Nephron (organoid): ENCODE measurements around the gene ITPK1.

Experiments used
- H3K27ac Mint-ChIP-seq, 3 experiments: 2 replicates each; pipeline ENCODE4 v1.8.0; 2020; ENCODE audit warnings: mixed read lengths in 3 of 3, mild to moderate bottlenecking in 2 of 3, moderate library complexity in 1 of 3
- H3K27me3 Mint-ChIP-seq: 2 replicates; pipeline ENCODE4 v1.8.0; 2021; ENCODE audit warnings: low read depth, mild to moderate bottlenecking, moderate library complexity, mixed read lengths
- H3K36me3 Mint-ChIP-seq: 2 replicates; pipeline ENCODE4 v1.8.0; 2020; ENCODE audit warnings: low read depth, mixed read lengths
- H3K4me1 Mint-ChIP-seq: 2 replicates; pipeline ENCODE4 v1.8.0; 2020; ENCODE audit warnings: mixed read lengths
- H3K4me3 Mint-ChIP-seq, 3 experiments: 2 replicates each; pipeline ENCODE4 v1.8.0; 2020; ENCODE audit warnings: mild to moderate bottlenecking in 3 of 3, mixed read lengths in 3 of 3, moderate library complexity in 2 of 3
- H3K9me3 Mint-ChIP-seq: 2 replicates; pipeline ENCODE4 v1.8.0; 2020; ENCODE audit warnings: mixed read lengths
- TF ChIP-seq, protein P1 (sequence below), 3 experiments: fragments of 200-600 bp; sonication (generic); IDR thresholded peaks; one replicate each; pipeline ENCODE4 v1.5.0; 2021; ENCODE audit warnings: antibody characterized with exemption in 3 of 3; ENCODE audit not compliant: unreplicated experiment in 3 of 3

The ITPK1 gene

DNA sequence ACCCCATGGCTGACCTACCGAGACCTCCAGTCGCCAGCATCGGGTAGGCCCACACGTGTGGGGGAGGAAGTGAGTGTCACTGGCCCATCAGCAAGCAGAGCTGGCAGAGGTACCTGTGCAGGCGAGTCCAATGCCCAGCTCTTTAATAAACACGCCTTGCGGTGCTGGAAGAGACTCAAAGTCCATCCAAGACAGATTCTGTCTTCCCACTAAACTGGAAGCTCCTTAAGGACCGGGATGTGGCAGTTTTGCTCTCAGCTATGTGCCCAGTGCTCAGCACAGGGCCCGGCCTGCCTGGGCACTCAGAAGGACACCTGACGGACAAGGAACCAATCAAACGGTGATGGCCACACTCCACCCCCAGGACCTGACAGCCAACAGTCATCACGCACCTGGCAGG, 65.0 kb downstream of the ITPK1 start:
- TF ChIP-seq, protein P1, sequence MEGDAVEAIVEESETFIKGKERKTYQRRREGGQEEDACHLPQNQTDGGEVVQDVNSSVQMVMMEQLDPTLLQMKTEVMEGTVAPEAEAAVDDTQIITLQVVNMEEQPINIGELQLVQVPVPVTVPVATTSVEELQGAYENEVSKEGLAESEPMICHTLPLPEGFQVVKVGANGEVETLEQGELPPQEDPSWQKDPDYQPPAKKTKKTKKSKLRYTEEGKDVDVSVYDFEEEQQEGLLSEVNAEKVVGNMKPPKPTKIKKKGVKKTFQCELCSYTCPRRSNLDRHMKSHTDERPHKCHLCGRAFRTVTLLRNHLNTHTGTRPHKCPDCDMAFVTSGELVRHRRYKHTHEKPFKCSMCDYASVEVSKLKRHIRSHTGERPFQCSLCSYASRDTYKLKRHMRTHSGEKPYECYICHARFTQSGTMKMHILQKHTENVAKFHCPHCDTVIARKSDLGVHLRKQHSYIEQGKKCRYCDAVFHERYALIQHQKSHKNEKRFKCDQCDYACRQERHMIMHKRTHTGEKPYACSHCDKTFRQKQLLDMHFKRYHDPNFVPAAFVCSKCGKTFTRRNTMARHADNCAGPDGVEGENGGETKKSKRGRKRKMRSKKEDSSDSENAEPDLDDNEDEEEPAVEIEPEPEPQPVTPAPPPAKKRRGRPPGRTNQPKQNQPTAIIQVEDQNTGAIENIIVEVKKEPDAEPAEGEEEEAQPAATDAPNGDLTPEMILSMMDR (IDR thresholded peaks at IDR 0.05; ENCODE audit: unreplicated experiment in 3 of 3): no peak
- Mint-ChIP-seq H3K27ac (no peak overlapping the region), H3K36me3 (no peaks in the 10 kb centered on the region), H3K4me3 (no peak overlapping the region), H3K4me1 (peaks cover 26% of the 10 kb centered on the region), H3K27me3 (peaks cover 7% of the 10 kb centered on the region), H3K9me3 (no peaks in the 10 kb centered on the region)

DNA sequence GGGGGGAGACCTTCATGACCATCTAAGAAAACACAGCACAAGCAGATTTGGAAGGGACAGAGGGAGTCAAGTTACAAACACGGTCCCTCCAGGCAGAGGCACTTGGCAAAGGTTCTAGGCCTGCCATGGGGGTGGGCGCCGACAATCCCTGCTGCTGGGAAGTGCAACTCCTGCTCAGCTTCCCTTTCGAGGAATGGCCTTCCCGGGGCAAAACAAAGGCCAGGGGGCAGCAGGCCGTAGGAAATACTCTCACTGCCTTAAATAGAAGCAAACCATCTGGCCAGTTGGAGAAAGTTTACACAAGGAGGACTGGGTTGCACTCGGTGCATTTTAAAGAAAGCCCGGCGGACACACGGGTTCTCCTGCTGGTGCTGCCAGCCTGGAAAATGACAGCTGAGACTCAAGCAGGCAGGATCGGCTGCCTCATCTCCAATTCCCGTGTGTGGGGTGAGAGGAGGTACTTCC, 65.8 kb downstream of the ITPK1 start:
- no peaks in the 10 kb centered on the region for H3K9me3 Mint-ChIP-seq
- TF ChIP-seq, protein P1 (IDR thresholded peaks at IDR 0.05; ENCODE audit: unreplicated experiment in 3 of 3): no peak
- H3K36me3 Mint-ChIP-seq: no peaks in the 10 kb centered on the region
- H3K4me3 Mint-ChIP-seq: peak overlapping the region in 1 of 3 experiments; percentile 27
- H3K4me1 Mint-ChIP-seq: peaks cover 32% of the 10 kb centered on the region
- H3K27me3 Mint-ChIP-seq: peaks cover 12% of the 10 kb centered on the region
- peak overlapping the region; percentile 48 to 85 (median 66) for H3K27ac Mint-ChIP-seq

DNA sequence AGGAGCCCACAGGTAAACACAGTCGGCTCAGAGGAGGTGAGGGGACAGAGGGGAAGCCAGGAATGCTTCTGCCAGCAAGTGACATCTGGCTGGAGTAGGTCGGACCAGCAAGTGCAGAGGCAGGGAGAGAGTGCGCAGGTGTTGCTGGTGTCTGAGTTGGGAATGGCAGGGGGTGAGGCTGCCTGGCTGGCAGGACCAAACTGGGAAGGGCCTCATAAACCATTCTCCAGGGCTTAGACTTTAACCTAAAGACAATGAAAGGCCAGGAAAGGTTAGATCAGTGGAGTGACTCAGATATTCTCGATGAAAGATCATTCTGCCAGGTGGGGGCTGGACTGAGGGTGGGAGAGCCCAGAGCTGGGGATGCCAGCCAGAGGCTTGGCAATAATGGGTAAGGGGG, 66.4 kb downstream of the ITPK1 start:
- Mint-ChIP-seq H3K4me3 (no peak overlapping the region), H3K9me3 (no peaks in the 10 kb centered on the region), H3K4me1 (peaks cover 32% of the 10 kb centered on the region), H3K36me3 (no peaks in the 10 kb centered on the region), H3K27me3 (peaks cover 11% of the 10 kb centered on the region), H3K27ac (peak overlapping the region; percentile 48 to 85 (median 66))
- TF ChIP-seq, protein P1 (IDR thresholded peaks at IDR 0.05; ENCODE audit: unreplicated experiment in 3 of 3): no peak

DNA sequence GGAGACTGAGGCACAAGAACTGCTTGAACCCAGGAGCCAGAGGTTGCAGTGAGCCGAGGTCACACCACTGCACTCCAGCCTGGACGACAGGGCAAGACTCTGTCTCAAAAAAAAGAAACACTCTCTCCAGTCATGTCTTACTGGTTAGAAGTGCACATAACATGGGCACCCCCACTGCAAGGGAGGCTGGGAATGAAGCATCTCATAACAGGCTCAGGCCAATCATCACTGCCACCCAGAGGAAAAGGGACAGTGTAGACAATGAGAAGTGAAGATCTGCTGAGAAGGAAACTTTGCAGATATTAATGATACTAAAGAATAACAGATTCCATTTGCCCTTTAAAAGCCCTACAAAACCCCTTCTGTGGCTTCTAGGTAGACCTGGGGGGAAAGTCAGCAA, 66.9 kb downstream of the ITPK1 start:
- H3K4me3 Mint-ChIP-seq: no peak overlapping the region
- H3K9me3 Mint-ChIP-seq: no peaks in the 10 kb centered on the region
- peaks cover 11% of the 10 kb centered on the region for H3K27me3 Mint-ChIP-seq
- H3K27ac Mint-ChIP-seq: peak overlapping the region; percentile 48 to 85 (median 66)
- peaks cover 32% of the 10 kb centered on the region for H3K4me1 Mint-ChIP-seq
- TF ChIP-seq, protein P1 (IDR thresholded peaks at IDR 0.05; ENCODE audit: unreplicated experiment in 3 of 3): no peak
- no peaks in the 10 kb centered on the region for H3K36me3 Mint-ChIP-seq

DNA sequence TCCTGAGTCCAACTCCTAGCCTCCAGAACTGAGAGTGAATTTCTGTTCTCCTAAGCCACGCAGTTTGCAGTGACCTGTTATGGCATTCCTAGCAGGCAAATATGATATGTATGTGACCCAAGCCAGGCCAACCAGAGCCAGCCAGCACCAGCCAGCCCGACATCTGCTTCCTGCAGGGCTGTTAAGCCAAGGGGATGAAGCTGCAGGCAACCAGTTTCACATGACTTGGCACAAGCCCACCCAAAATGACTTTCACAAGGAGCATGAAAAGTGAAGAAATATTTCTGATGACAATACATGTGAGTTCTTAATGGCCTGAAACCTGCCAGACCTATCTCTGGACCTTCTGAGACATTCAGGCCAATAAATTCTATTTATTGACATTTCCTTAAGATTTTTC, 68.1 kb downstream of the ITPK1 start:
- H3K27me3 Mint-ChIP-seq: peaks cover 19% of the 10 kb centered on the region
- H3K9me3 Mint-ChIP-seq: no peaks in the 10 kb centered on the region
- H3K4me1 Mint-ChIP-seq: peaks cover 32% of the 10 kb centered on the region
- H3K27ac Mint-ChIP-seq: no peak overlapping the region
- TF ChIP-seq, protein P1 (IDR thresholded peaks at IDR 0.05; ENCODE audit: unreplicated experiment in 3 of 3): no peak
- H3K36me3 Mint-ChIP-seq: no peaks in the 10 kb centered on the region
- H3K4me3 Mint-ChIP-seq: no peak overlapping the region

DNA sequence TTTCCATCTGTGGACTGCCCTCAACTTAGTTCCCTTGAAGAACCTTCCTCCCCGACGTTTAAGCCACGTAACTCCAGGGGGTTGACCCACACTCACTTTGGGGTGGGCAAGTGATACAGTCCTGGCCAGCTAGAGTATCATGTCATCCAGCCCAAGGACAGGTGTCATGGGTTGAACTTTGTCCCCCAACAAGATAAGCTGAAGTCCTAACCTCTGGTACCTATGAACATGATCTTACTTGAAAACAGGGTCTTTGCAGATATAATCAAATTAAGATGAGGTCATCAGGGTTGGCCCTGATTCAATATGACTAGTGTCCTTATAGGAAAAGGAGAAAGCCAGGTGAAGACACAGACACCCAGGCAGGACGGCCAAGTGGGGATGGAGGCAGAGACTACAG, 68.6 kb downstream of the ITPK1 start:
- peaks cover 32% of the 10 kb centered on the region for H3K4me1 Mint-ChIP-seq
- no peaks in the 10 kb centered on the region for H3K9me3 Mint-ChIP-seq
- TF ChIP-seq, protein P1 (IDR thresholded peaks at IDR 0.05; ENCODE audit: unreplicated experiment in 3 of 3): no peak

More for the DNA sequence above, 68.6 kb downstream of the ITPK1 start:
- peaks cover 24% of the 10 kb centered on the region for H3K27me3 Mint-ChIP-seq
- H3K27ac Mint-ChIP-seq: peak overlapping the region in 1 of 3 experiments; percentile 45
- no peaks in the 10 kb centered on the region for H3K36me3 Mint-ChIP-seq
- H3K4me3 Mint-ChIP-seq: no peak overlapping the region
